Prostate gland (tissue), 2 donors: ENCODE measurements around the gene SAMM50.

Experiments used
- POLR2A ChIP-seq: fragments of 450-650 bp; IDR thresholded peaks from one replicate; pipeline ENCODE4 v1.6.1; 2016; ENCODE audit warnings: antibody characterized with exemption, mild to moderate bottlenecking
- POLR2AphosphoS5 ChIP-seq: sonication (generic); formaldehyde crosslinking; IDR thresholded peaks from one replicate; pipeline ENCODE4 v1.6.1; 2017; ENCODE audit warnings: antibody characterized with exemption
- TF ChIP-seq, protein P1 (sequence below), 4 experiments: fragments of 200-600 bp in 2 of 4; fragments of 450-650 bp in 2 of 4; sonication (generic) in 2 of 4; IDR thresholded peaks; 1 replicate in 3 of 4; 2 replicates in 1 of 4; pipeline ENCODE4 v1.5.1; 2016 to 2019; ENCODE audit warnings: antibody characterized with exemption in 4 of 4, mild to moderate bottlenecking in 2 of 4, moderate library complexity in 2 of 4

DNA sequence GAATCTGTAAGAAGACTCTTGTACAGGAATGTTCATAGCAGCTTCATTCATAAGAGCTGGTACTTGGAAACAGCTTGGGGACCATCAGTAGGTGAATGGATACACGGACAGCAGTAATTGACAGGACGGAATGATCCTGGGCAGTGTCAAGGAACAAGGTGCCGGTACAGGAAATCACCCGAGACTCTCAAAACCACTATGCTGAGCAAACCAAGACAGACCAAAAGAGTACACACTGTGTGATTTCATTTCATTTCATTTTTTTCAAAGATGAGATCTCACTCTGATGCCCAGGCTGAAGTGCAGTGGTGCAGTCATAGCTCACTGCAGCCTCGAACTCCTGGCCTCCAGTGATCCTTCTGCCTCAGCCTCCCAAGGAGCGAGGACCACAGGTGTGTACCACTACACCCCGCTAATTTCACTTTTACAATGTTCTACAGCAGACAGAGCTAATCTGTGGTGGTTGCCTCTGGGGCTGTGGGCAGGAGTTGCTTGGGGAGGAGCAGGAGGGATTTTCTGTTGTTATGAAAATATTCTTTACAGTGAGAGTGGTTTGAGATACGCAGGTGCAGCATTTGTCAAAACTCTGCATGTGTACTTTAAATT is 84.4 kb downstream of the SAMM50 start:
- TF ChIP-seq, protein P1, sequence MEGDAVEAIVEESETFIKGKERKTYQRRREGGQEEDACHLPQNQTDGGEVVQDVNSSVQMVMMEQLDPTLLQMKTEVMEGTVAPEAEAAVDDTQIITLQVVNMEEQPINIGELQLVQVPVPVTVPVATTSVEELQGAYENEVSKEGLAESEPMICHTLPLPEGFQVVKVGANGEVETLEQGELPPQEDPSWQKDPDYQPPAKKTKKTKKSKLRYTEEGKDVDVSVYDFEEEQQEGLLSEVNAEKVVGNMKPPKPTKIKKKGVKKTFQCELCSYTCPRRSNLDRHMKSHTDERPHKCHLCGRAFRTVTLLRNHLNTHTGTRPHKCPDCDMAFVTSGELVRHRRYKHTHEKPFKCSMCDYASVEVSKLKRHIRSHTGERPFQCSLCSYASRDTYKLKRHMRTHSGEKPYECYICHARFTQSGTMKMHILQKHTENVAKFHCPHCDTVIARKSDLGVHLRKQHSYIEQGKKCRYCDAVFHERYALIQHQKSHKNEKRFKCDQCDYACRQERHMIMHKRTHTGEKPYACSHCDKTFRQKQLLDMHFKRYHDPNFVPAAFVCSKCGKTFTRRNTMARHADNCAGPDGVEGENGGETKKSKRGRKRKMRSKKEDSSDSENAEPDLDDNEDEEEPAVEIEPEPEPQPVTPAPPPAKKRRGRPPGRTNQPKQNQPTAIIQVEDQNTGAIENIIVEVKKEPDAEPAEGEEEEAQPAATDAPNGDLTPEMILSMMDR (IDR thresholded peaks at IDR 0.05) = no peak
- TF ChIP-seq POLR2AphosphoS5 = no peak
- no peak for TF ChIP-seq POLR2A
